Transverse colon (tissue), 4 donors: ENCODE data around the gene EHBP1L1.

ENCODE experiments used
- EP300 ChIP-seq: sonication (generic); formaldehyde crosslinking; IDR thresholded peaks from one replicate; pipeline ENCODE4 v1.6.1; 2017; ENCODE audit warnings: antibody characterized with exemption, low read depth
- POLR2A ChIP-seq: fragments of 450-650 bp; IDR thresholded peaks from one replicate; pipeline ENCODE4 v1.6.1; 2016; ENCODE audit warnings: antibody characterized with exemption, mild to moderate bottlenecking, moderate library complexity
- POLR2AphosphoS5 ChIP-seq, 3 donors: sonication (generic); formaldehyde crosslinking; IDR thresholded peaks; one replicate each; pipeline ENCODE4 v1.6.1; 2016; ENCODE audit warnings: antibody characterized with exemption in 3 of 3
- TF ChIP-seq, protein P1 (sequence below), 5 experiments: fragments of 200-600 bp in 3 of 5; fragments of 450-650 bp in 2 of 5; sonication (generic) in 3 of 5; IDR thresholded peaks; 1 replicate in 2 of 5; 2 replicates in 3 of 5; pipeline ENCODE4 v1.5.1; 2016 to 2017; ENCODE audit warnings: antibody characterized with exemption in 5 of 5, inconsistent platforms in 3 of 5, mild to moderate bottlenecking in 2 of 5, moderate library complexity in 1 of 5

DNA sequence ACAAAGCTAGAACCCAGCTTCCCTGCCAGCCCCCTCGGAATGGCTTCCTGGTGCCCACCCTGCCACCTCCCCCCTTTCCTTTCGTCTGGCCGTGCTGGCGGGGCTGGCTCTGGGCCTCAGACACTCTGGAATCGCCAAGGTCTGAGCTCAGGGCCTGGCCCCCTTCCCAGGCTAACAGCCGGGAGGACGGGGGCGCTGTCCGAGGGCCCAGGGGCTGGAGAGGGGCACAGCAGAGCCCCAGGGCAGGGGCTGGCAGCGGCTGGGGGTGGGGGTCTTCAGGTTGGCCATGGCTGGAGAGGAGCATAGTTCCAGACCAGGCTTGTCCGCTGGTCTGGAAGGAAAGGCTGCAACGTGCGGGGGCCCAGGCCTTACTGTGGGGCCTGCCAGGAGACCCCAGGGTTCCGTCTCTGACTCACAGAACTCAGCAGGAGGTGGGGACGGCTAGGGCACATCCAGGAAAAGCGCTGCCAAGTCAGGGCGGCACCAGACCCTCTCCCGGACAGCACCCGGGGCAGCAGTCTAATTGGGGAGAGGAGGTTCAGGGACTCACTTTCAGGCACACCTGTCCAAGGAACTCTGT lies 16.8 kb upstream of the EHBP1L1 start:
- TF ChIP-seq POLR2A, result no peak
- TF ChIP-seq, protein P1, sequence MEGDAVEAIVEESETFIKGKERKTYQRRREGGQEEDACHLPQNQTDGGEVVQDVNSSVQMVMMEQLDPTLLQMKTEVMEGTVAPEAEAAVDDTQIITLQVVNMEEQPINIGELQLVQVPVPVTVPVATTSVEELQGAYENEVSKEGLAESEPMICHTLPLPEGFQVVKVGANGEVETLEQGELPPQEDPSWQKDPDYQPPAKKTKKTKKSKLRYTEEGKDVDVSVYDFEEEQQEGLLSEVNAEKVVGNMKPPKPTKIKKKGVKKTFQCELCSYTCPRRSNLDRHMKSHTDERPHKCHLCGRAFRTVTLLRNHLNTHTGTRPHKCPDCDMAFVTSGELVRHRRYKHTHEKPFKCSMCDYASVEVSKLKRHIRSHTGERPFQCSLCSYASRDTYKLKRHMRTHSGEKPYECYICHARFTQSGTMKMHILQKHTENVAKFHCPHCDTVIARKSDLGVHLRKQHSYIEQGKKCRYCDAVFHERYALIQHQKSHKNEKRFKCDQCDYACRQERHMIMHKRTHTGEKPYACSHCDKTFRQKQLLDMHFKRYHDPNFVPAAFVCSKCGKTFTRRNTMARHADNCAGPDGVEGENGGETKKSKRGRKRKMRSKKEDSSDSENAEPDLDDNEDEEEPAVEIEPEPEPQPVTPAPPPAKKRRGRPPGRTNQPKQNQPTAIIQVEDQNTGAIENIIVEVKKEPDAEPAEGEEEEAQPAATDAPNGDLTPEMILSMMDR (IDR thresholded peaks at IDR 0.05), result no peak
- no peak for TF ChIP-seq EP300
- TF ChIP-seq POLR2AphosphoS5 (IDR thresholded peaks at IDR 0.05), result peak in 1 of 3 donors; percentile 30
